SH-SY5Y (cell line): ENCODE data around the gene ZDHHC21.

Experiments
- GATA2 ChIP-seq: IDR thresholded peaks from 2 replicates; pipeline ENCODE4 v1.6.1; 2011; ENCODE audit warnings: mild to moderate bottlenecking, low read depth, low read length
- GATA3 ChIP-seq: IDR thresholded peaks from 2 replicates; pipeline ENCODE4 v1.6.1; 2011; ENCODE audit warnings: low read depth, mild to moderate bottlenecking, low read length, moderate library complexity

GRCh38 chr9:14705079-14705478 lies 11.8 kb upstream of the ZDHHC21 start:
- TF ChIP-seq GATA2 (no peak), GATA3 (no peak)
